Mesendoderm (in vitro differentiated cells): ENCODE measurements around the gene CCN2.

Source experiments
- DNase-seq: peaks from one replicate; pipeline ENCODE4 v3.0.0; 2013
- H2AK5ac ChIP-seq: 2 replicates; pipeline ENCODE4 v1.6.1; 2013; ENCODE audit warnings: low read length, inconsistent platforms
- H2BK120ac ChIP-seq: 2 replicates; pipeline ENCODE4 v1.6.1; 2013; ENCODE audit warnings: low read depth, mild to moderate bottlenecking, low read length, moderate library complexity, mixed read lengths
- H2BK15ac ChIP-seq: replicated peaks from 2 replicates; pipeline ENCODE4 v1.6.1; 2013; ENCODE audit warnings: low read depth, mild to moderate bottlenecking, moderate library complexity
- H2BK5ac ChIP-seq: 2 replicates; pipeline ENCODE4 v1.6.1; 2013; ENCODE audit warnings: low read length, inconsistent platforms
- H3K18ac ChIP-seq: 2 replicates; pipeline ENCODE4 v1.6.1; 2013; ENCODE audit warnings: mild to moderate bottlenecking, low read length, mixed read lengths
- H3K23ac ChIP-seq: one replicate; pipeline ENCODE4 v1.6.1; 2013; ENCODE audit warnings: low read length
- H3K27ac ChIP-seq: 2 replicates; pipeline ENCODE4 v1.5.1; 2013; ENCODE audit warnings: low read depth, mild to moderate bottlenecking, inconsistent platforms, low read length, moderate library complexity
- H3K27me3 ChIP-seq: 2 replicates; pipeline ENCODE4 v1.6.1; 2013; ENCODE audit warnings: low read length, control low read depth, mild to moderate bottlenecking, inconsistent platforms; ENCODE audit not compliant: insufficient read depth, poor library complexity
- H3K36me3 ChIP-seq: 2 replicates; pipeline ENCODE4 v1.6.1; 2013; ENCODE audit warnings: low read length, inconsistent platforms; ENCODE audit not compliant: control insufficient read depth, insufficient read depth
- H3K4ac ChIP-seq: one replicate; pipeline ENCODE4 v1.6.1; 2013; ENCODE audit warnings: low read depth, mild to moderate bottlenecking, low read length, moderate library complexity
- H3K4me1 ChIP-seq: 2 replicates; pipeline ENCODE4 v1.6.1; 2013; ENCODE audit warnings: low read depth, low read length, inconsistent platforms; ENCODE audit not compliant: control insufficient read depth
- H3K4me2 ChIP-seq: 2 replicates; pipeline ENCODE4 v1.6.1; 2013; ENCODE audit warnings: low read length
- H3K4me3 ChIP-seq: 2 replicates; pipeline ENCODE4 v1.5.1; 2013; ENCODE audit warnings: mild to moderate bottlenecking, low read length
- H3K56ac ChIP-seq: one replicate; pipeline ENCODE4 v1.6.1; 2013; ENCODE audit warnings: low read length
- H3K79me1 ChIP-seq: 2 replicates; pipeline ENCODE4 v1.6.1; 2013; ENCODE audit warnings: low read length, inconsistent platforms
- H3K79me2 ChIP-seq: 2 replicates; pipeline ENCODE4 v1.6.1; 2013; ENCODE audit warnings: mild to moderate bottlenecking, low read length; ENCODE audit not compliant: control insufficient read depth, insufficient read depth
- H3K9ac ChIP-seq: 2 replicates; pipeline ENCODE4 v1.6.1; 2013; ENCODE audit warnings: low read length, inconsistent platforms
- H4K5ac ChIP-seq: one replicate; pipeline ENCODE4 v1.6.1; 2013; ENCODE audit warnings: low read length
- H4K8ac ChIP-seq: one replicate; pipeline ENCODE4 v1.6.1; 2013; ENCODE audit warnings: low read depth, mild to moderate bottlenecking, control low read depth, low read length, moderate library complexity
- WGBS: extraction: QIAGEN DNeasy Blood & Tissue Kit; methylation state at CpG from one replicate; pipeline ENCODE4 v1.1.7; 2013; ENCODE audit warnings: low lambda C conversion rate, missing lambda C conversion rate; ENCODE audit not compliant: insufficient coverage; ENCODE audit errors: extremely low coverage; 5-methylcytosine and 5-hydroxymethylcytosine counted together

The CCN2 gene

DNA sequence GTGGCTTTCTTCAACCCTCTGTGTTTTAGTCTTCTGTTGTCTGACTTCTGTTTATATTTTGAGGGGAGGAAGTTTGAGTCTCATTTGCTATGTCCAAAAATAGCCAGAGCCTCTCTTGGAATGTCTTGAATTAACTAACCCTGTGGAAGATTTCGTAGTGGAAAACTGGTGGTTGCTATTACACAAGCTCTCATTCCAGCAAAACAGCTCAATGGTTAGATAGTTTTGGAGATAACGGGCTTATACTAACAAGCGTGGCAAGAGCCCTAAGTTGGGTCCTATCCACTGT lies 1.6 kb downstream of the CCN2 start:
- Histone ChIP-seq H3K4ac (no peak overlapping the region), H4K8ac (no peak overlapping the region), H3K18ac (no peak overlapping the region), H3K27me3 (no peaks in the 10 kb centered on the region), H2BK5ac (no peak overlapping the region), H2BK15ac (no peak overlapping the region), H3K79me2 (peaks cover 16% of the 10 kb centered on the region), H3K56ac (no peak overlapping the region), H3K79me1 (peaks cover 4% of the 10 kb centered on the region), H3K27ac (no peak overlapping the region), H3K4me3 (no peak overlapping the region), H4K5ac (no peak overlapping the region), H3K36me3 (peaks cover 3% of the 10 kb centered on the region), H3K4me2 (no peak overlapping the region), H3K9ac (no peak overlapping the region), H3K4me1 (peaks cover 9% of the 10 kb centered on the region), H2AK5ac (no peak overlapping the region), H2BK120ac (no peak overlapping the region), H3K23ac (no peak overlapping the region)
- WGBS: no CpG with 5 or more reads among the region's 3 CpGs
- no peak for DNase-seq

DNA sequence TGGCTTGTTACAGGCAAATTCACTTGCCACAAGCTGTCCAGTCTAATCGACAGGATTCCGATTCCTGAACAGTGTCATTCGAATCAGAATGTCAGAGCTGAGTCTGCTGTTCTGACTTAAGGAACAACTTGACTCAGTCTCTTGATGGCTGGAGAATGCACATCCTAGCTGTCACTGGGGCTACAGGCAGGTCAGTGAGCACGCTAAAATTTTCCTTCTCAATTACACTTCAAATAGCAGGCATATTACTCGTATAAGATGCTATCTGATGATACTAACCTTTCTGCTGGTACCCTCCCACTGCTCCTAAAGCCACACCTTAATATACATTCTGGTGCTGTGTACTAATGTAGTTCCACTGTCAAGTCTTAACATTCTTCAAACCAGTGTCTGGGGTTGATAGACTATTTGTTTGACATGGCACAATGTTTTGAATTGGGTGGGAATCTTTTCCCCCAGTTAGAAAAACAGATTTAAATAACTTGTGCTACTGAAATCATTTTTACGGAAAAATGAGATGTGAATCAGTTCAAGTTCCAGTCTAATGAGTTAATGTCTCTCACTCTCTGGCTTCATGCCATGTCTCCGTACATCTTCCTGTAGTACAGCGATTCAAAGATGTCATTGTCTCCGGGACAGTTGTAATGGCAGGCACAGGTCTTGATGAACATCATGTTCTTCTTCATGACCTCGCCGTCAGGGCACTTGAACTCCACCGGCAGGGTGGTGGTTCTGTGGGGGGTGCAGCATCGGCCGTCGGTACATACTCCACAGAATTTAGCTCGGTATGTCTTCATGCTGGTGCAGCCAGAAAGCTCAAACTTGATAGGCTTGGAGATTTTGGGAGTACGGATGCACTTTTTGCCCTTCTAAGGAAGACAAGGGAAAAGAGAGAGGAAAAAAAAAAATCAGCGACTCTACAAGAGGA lies 2.2 kb downstream of the CCN2 start:
- Histone ChIP-seq H3K79me1 (peaks cover 4% of the 10 kb centered on the region), H3K18ac (no peak overlapping the region), H3K4ac (no peak overlapping the region), H3K4me2 (no peak overlapping the region), H4K8ac (no peak overlapping the region), H2BK120ac (no peak overlapping the region), H3K79me2 (peaks cover 16% of the 10 kb centered on the region), H3K23ac (no peak overlapping the region), H3K9ac (no peak overlapping the region), H3K27me3 (no peaks in the 10 kb centered on the region), H3K27ac (peak overlapping the region; percentile 13), H2BK15ac (no peak overlapping the region), H3K4me1 (peaks cover 5% of the 10 kb centered on the region), H2BK5ac (no peak overlapping the region), H3K4me3 (no peak overlapping the region), H3K56ac (no peak overlapping the region), H2AK5ac (no peak overlapping the region), H4K5ac (no peak overlapping the region), H3K36me3 (peaks cover 3% of the 10 kb centered on the region)
- DNase-seq: peak; percentile 71
- no CpG with 5 or more reads among the region's 18 CpGs for WGBS

DNA sequence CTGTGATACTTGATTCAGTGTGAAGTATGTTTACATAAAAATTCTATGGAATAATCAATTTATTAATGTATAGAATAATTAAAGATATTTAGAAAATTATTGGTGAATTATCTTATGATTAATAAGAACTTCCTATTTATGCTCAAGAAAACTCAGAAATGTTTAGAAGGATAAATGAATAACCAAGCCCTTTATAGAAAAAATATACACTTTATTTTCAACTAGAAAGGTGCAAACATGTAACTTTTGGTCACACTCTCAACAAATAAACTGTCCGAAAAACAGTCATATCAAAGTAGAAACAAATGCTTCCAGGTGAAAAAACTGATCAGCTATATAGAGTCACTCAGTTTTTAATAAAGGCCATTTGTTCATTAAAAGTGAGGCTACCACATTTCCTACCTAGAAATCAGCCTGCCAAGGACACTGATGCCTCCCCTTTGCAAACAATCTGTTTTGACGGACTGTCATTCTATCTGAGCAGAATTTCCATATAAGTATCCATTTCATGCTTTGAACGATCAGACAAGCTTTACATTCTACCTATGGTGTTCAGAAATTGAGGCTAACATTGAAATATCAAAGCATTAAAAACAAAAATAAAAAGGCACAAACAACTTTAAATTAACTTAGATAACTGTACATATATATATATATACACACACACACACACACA lies 3.0 kb downstream of the CCN2 start:
- Histone ChIP-seq H2BK120ac (no peak overlapping the region), H4K5ac (no peak overlapping the region), H3K4me3 (no peak overlapping the region), H3K36me3 (peaks cover 3% of the 10 kb centered on the region), H3K4ac (no peak overlapping the region), H3K23ac (no peak overlapping the region), H3K27ac (no peak overlapping the region), H3K27me3 (no peaks in the 10 kb centered on the region), H3K18ac (no peak overlapping the region), H3K9ac (no peak overlapping the region), H2BK15ac (no peak overlapping the region), H3K79me2 (peaks cover 16% of the 10 kb centered on the region), H4K8ac (no peak overlapping the region), H3K4me2 (no peak overlapping the region), H2BK5ac (no peak overlapping the region), H3K4me1 (peaks cover 2% of the 10 kb centered on the region), H3K79me1 (peaks cover 4% of the 10 kb centered on the region), H3K56ac (no peak overlapping the region), H2AK5ac (no peak overlapping the region)
- peak; percentile 37 for DNase-seq
- WGBS: no CpG with 5 or more reads among the region's 3 CpGs

DNA sequence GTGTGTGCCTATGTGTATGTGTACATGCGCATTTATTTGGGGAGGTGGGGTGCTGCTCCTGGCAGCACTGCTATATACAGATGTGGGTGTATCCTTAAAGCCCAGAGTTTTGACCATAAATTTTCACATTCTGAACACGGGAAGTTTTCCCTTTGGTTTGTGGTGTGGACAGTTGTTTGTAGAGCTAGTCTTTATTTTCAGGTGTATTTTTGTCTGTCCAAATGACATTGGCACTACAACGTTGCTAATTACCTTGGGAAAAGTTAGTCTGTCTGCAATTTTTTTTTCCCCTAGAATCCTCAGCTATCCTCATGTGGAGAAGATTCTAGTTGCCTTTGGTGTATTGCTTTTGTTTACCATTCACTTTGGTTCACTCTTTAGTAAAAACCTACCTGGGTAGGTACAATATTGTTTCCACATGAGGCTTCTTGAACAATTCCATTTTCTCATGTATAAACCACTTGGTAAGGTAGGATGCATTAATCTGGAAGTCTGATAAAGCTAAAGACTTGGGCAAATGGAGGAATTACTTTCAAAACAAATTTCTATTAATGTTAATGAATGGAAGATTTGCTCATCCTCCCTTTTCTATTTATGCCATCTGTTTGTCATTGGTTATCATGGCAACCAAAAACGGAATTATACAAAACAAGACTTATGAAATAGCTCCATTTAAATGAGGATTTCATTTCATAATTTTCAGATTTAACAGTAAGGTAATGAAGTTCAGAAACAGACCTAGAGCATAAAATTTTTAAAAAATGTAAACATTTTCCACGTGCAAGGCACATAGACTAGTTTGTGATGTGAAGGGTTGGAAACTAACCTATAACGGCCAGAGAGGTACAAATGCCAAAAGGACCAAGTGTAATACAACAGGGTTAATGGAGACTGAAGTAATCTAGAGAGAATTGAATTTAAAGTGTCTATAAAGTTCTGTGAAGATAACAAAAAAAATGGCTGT lies 3.9 kb downstream of the CCN2 start:
- Histone ChIP-seq H3K4ac (no peak overlapping the region), H3K36me3 (peaks cover 3% of the 10 kb centered on the region), H4K5ac (no peak overlapping the region), H3K4me3 (no peak overlapping the region), H3K23ac (no peak overlapping the region), H3K27me3 (no peaks in the 10 kb centered on the region), H3K18ac (no peak overlapping the region), H2BK5ac (no peak overlapping the region), H2AK5ac (no peak overlapping the region), H3K79me1 (peaks cover 4% of the 10 kb centered on the region), H2BK15ac (no peak overlapping the region), H3K56ac (no peak overlapping the region), H2BK120ac (no peak overlapping the region), H4K8ac (no peak overlapping the region), H3K9ac (no peak overlapping the region), H3K27ac (no peak overlapping the region), H3K79me2 (peaks cover 16% of the 10 kb centered on the region), H3K4me1 (peaks cover 2% of the 10 kb centered on the region), H3K4me2 (no peak overlapping the region)
- no CpG with 5 or more reads among the region's 6 CpGs for WGBS
- peak; percentile 47 for DNase-seq

DNA sequence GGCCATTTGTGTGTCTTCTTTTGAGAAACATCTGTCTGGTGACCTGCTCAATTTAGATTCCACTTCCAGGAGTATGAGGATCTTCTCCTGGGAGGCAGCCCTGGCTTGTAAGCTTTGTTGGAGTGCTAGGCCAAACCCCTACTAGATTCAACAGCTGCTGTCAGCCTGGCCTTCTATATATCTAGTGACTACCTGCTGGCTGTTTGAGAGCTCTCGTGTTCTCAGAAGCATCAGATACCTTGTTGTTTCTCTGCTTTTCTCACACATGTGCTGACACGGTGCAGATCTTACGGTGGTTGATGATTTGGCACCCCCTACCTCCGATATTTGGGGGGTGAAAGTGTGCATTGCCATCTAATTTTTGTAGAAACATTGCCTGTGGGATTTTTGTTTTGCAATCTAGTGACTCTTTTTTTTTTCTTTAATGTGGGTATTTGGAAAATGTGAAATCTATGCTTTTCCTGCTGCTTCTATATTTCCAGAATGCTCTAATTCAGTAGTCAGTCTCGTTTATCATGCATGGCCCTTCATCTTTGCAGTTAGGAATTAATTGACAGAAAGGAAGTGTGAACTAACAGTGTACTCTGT lies 4.7 kb downstream of the CCN2 start:
- H2BK15ac ChIP-seq: no peak overlapping the region
- peaks cover 2% of the 10 kb centered on the region for H3K4me1 ChIP-seq
- no peak overlapping the region for H3K27ac ChIP-seq
- H4K8ac ChIP-seq: no peak overlapping the region
- H3K79me1 ChIP-seq: peaks cover 4% of the 10 kb centered on the region
- no peaks in the 10 kb centered on the region for H3K27me3 ChIP-seq
- H3K79me2 ChIP-seq: peaks cover 16% of the 10 kb centered on the region
- peaks cover 3% of the 10 kb centered on the region for H3K36me3 ChIP-seq
- H3K4me2 ChIP-seq: no peak overlapping the region
- H3K4ac ChIP-seq: no peak overlapping the region
- no CpG with 5 or more reads among the region's 5 CpGs for whole genome bisulfite sequencing
- no peak overlapping the region for H2BK5ac ChIP-seq
- H2BK120ac ChIP-seq: no peak overlapping the region
- H4K5ac ChIP-seq: no peak overlapping the region
- H3K9ac ChIP-seq: no peak overlapping the region
- peak; percentile 71 for DNase-seq
- no peak overlapping the region for H3K23ac ChIP-seq
- no peak overlapping the region for H3K56ac ChIP-seq
- H3K4me3 ChIP-seq: no peak overlapping the region
- no peak overlapping the region for H2AK5ac ChIP-seq
- H3K18ac ChIP-seq: no peak overlapping the region
